Activated T-cell treated with anti-CD3 and anti-CD28 coated beads for 4 hours (primary cell): ENCODE measurements around the gene FASLG.
A peak's percentile ranks its signal among the peaks of the same experiment; 100 is the strongest.
"Not testable (repeated sequence)": the region's sequence is repeated elsewhere in the genome, so short reads cannot be mapped to it uniquely, and the experiment has no call there.

Experiments
- DNase-seq: peaks from one replicate; pipeline ENCODE4 v3.0.0-alpha.2; 2020

The FASLG gene

GRCh38 chr1:172688428-172689085 is 29.7 kb downstream of the FASLG start:
- DNase-seq, result not testable (repeated sequence)

GRCh38 chr1:172690925-172691324 is 32.0 kb downstream of the FASLG start:
- DNase-seq, result not testable (repeated sequence)

GRCh38 chr1:172697534-172698002 is 38.7 kb downstream of the FASLG start:
- no peak for DNase-seq

GRCh38 chr1:172698224-172698623 is 39.3 kb downstream of the FASLG start:
- no peak for DNase-seq

- DNase-seq, result peak; percentile 65
Measured at GRCh38 chr1:172699111-172699510, 40.2 kb downstream of the FASLG start.

- DNase-seq, result no peak
Measured at GRCh38 chr1:172699695-172700227, 40.9 kb downstream of the FASLG start.

GRCh38 chr1:172700556-172700955 is 41.7 kb downstream of the FASLG start:
- DNase-seq, result no peak

GRCh38 chr1:172704001-172704400 is 45.1 kb downstream of the FASLG start:
- DNase-seq, result no peak

- no peak for DNase-seq
Measured at GRCh38 chr1:172704420-172705210, 45.7 kb downstream of the FASLG start.

GRCh38 chr1:172708452-172708851 is 49.5 kb downstream of the FASLG start:
- peak; percentile 48 for DNase-seq

- DNase-seq, result no peak
Measured at GRCh38 chr1:172711558-172711957, 52.7 kb downstream of the FASLG start.

- no peak for DNase-seq
Measured at GRCh38 chr1:172713466-172713865, 54.6 kb downstream of the FASLG start.
